Karpas-422 (cell line): ENCODE measurements around the gene POLA2. TPM values are rescaled to one million over a fixed set of nuclear protein-coding genes. Genes with fewer than 3 reads are reported as not detected.
"Not testable (repeated sequence)": the region's sequence is repeated elsewhere in the genome, so short reads cannot be mapped to it uniquely, and the experiment has no call there.

ENCODE experiments used
- DNase-seq: peaks from one replicate; pipeline ENCODE4 v3.0.0-alpha.2; 2015
- H2AFZ ChIP-seq: fragments of 200-600 bp; sonication (generic); 2 replicates; pipeline ENCODE4 v1.6.1; 2014; ENCODE audit warnings: antibody characterized with exemption, low read length, mixed read lengths
- H3K27ac ChIP-seq: fragments of 200-600 bp; sonication (generic); 2 replicates; pipeline ENCODE4 v1.5.1; 2014; ENCODE audit warnings: mild to moderate bottlenecking, low read length, moderate library complexity
- H3K27me3 ChIP-seq: fragments of 200-600 bp; sonication (generic); 2 replicates; pipeline ENCODE4 v1.6.1; 2014; ENCODE audit warnings: low read length, mixed read lengths
- H3K36me3 ChIP-seq: fragments of 200-600 bp; sonication (generic); 2 replicates; pipeline ENCODE4 v1.6.1; 2014; ENCODE audit warnings: low read length, mixed read lengths; ENCODE audit not compliant: insufficient read depth
- H3K4me1 ChIP-seq: fragments of 200-600 bp; sonication (generic); 2 replicates; pipeline ENCODE4 v1.6.1; 2014; ENCODE audit warnings: mild to moderate bottlenecking, low read length, mixed read lengths
- H3K4me2 ChIP-seq: fragments of 200-600 bp; sonication (generic); 2 replicates; pipeline ENCODE4 v1.6.1; 2014; ENCODE audit warnings: low read length, low read depth, mild to moderate bottlenecking; ENCODE audit not compliant: poor library complexity, severe bottlenecking
- H3K4me3 ChIP-seq: fragments of 200-600 bp; sonication (generic); 2 replicates; pipeline ENCODE4 v1.5.1; 2014; ENCODE audit warnings: mild to moderate bottlenecking, antibody characterized with exemption, low read length, mixed read lengths
- H3K79me2 ChIP-seq: fragments of 200-600 bp; sonication (generic); 2 replicates; pipeline ENCODE4 v1.6.1; 2014; ENCODE audit warnings: mild to moderate bottlenecking, low read length, mixed read lengths
- H3K9ac ChIP-seq: fragments of 200-600 bp; sonication (generic); 2 replicates; pipeline ENCODE4 v1.6.0; 2014; ENCODE audit warnings: low read length
- H3K9me2 ChIP-seq: fragments of 200-600 bp; sonication (generic), shearing (Covaris generic); replicated peaks from 2 replicates; pipeline ENCODE4 v1.6.0; 2014; ENCODE audit warnings: mild to moderate bottlenecking, low read length, moderate library complexity; ENCODE audit not compliant: insufficient read depth
- H3K9me3 ChIP-seq: fragments of 300-700, 200-600 bp; sonication (generic); 2 replicates; pipeline ENCODE4 v1.6.1; 2014; ENCODE audit warnings: low read length, mixed read lengths
- H4K20me1 ChIP-seq: fragments of 200-600 bp; sonication (generic); 2 replicates; pipeline ENCODE4 v1.6.1; 2014; ENCODE audit warnings: mild to moderate bottlenecking, antibody characterized with exemption, low read length, low read depth; ENCODE audit not compliant: insufficient read depth
- total RNA-seq: library from RNA; depleted of rRNA; stranded (reverse); fragments of >200 nt; shearing (Covaris generic); gene quantifications from 2 replicates; pipeline ENCODE4 v1.2.3, GENCODE V29; 2014; ENCODE audit warnings: low replicate concordance

The POLA2 gene
- total RNA-seq, 1 experiment from 2014 or later: 19.0 TPM

GRCh38 chr11:65262776-65263175, 1.0 kb downstream of the POLA2 start:
- H3K4me3 ChIP-seq: peak overlapping the region; percentile 77
- H3K9ac ChIP-seq: peak overlapping the region; percentile 93
- peak overlapping the region; percentile 89 for H3K4me2 ChIP-seq
- H4K20me1 ChIP-seq: no peaks in the 10 kb centered on the region
- no peak for DNase-seq
- no peak overlapping the region for H2AFZ ChIP-seq
- H3K79me2 ChIP-seq: peaks cover 49% of the 10 kb centered on the region
- peaks cover 34% of the 10 kb centered on the region for H3K4me1 ChIP-seq
- H3K27me3 ChIP-seq: no peaks in the 10 kb centered on the region
- H3K36me3 ChIP-seq: peaks cover 16% of the 10 kb centered on the region; the same call in 1 of the 2 replicates
- H3K27ac ChIP-seq: peak overlapping the region; percentile 78
- H3K9me2 ChIP-seq: no peaks in the 10 kb centered on the region
- no peaks in the 10 kb centered on the region for H3K9me3 ChIP-seq

DNA sequence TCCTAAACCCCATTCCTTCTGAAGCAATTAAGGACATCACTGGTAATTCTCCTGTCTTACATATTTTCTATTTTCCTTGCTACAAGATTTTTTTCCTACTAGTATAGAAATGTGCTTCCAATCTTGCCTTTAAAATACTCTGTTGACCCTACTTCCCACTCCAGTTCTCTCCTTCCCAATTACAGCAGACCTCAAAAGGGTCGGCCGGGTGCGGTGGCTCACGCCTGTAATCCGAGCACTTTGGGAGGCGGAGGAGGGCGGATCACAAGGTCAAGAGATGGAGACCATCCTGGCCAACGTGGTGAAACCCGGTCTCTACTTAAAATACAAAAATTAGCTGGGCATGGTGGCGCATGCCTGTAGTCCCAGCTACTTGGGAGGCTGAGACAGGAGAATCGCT, 3.0 kb downstream of the POLA2 start:
- not testable (repeated sequence) for H3K27ac ChIP-seq, H4K20me1 ChIP-seq, H2AFZ ChIP-seq, DNase-seq, H3K9me3 ChIP-seq, H3K4me2 ChIP-seq, H3K4me3 ChIP-seq, H3K9ac ChIP-seq, H3K27me3 ChIP-seq, H3K9me2 ChIP-seq
- Histone ChIP-seq H3K79me2 (peaks cover 49% of the 10 kb centered on the region), H3K4me1 (peaks cover 22% of the 10 kb centered on the region), H3K36me3 (peaks cover 23% of the 10 kb centered on the region; the same call in 1 of the 2 replicates)

DNA sequence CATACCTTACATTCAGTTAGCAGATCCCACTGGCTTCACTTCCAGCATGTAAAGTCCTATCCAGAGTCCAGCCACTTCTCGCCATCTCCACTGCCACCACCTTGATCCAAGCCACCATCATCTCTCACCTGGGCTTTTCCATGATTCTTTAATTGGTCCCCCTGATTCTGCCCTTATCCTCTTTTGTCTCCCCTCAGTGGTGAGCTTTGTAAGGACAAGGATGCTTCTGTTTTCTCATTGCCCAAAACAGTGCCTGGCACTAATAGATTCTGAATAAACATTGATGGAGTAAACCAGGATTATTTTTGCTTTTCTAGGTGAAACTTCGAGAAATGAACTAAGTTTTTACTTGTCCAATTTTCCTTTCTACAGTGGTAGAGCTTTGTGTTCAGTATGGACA, 4.4 kb downstream of the POLA2 start:
- no peak overlapping the region for H3K9ac ChIP-seq
- H3K4me3 ChIP-seq: no peak overlapping the region
- no peaks in the 10 kb centered on the region for H4K20me1 ChIP-seq
- no peak overlapping the region for H3K4me2 ChIP-seq
- H3K79me2 ChIP-seq: peaks cover 49% of the 10 kb centered on the region
- peaks cover 35% of the 10 kb centered on the region for H3K36me3 ChIP-seq
- H3K27ac ChIP-seq: no peak overlapping the region
- H3K27me3 ChIP-seq: no peaks in the 10 kb centered on the region
- H3K9me2 ChIP-seq: no peaks in the 10 kb centered on the region
- H2AFZ ChIP-seq: no peak overlapping the region
- no peaks in the 10 kb centered on the region for H3K9me3 ChIP-seq
- peaks cover 15% of the 10 kb centered on the region for H3K4me1 ChIP-seq
- no peak for DNase-seq

- H3K36me3 ChIP-seq: peaks cover 51% of the 10 kb centered on the region
- H3K27me3 ChIP-seq: no peaks in the 10 kb centered on the region
- H3K27ac ChIP-seq: no peak overlapping the region
- H4K20me1 ChIP-seq: no peaks in the 10 kb centered on the region
- no peak overlapping the region for H3K4me2 ChIP-seq
- no peak overlapping the region for H3K9ac ChIP-seq
- H3K4me3 ChIP-seq: no peak overlapping the region
- H3K79me2 ChIP-seq: peaks cover 2% of the 10 kb centered on the region; the same call in 1 of the 2 replicates
- no peaks in the 10 kb centered on the region for H3K9me3 ChIP-seq
- H3K9me2 ChIP-seq: no peaks in the 10 kb centered on the region
- peak; percentile 68 for DNase-seq
- H3K4me1 ChIP-seq: no peaks in the 10 kb centered on the region
- H2AFZ ChIP-seq: no peak overlapping the region
These were observed 13.2 kb downstream of the POLA2 start for GRCh38 chr11:65274735-65275682.

DNA sequence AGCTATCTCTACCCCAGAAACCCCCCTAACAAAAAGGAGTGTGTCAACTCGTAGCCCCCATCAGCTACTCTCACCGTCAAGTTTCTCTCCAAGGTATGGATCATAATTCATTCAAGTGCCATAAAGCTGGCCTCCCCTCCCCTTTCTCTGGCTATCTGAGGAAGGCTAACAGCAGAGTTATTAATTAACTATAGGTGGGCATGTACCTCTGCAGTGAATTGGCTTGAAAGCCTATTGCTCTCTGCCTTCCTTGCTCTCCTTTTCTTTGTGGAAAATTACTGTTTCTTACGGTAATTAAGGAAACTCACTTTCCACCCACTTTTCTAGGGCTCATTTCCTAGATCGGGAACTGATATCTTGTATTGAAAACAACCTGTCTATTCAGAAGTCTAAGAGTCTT, 14.1 kb downstream of the POLA2 start:
- H3K9me3 ChIP-seq: no peaks in the 10 kb centered on the region
- no peak overlapping the region for H2AFZ ChIP-seq
- H3K36me3 ChIP-seq: peaks cover 51% of the 10 kb centered on the region; the same call in 1 of the 2 replicates
- H3K9me2 ChIP-seq: no peaks in the 10 kb centered on the region
- no peak overlapping the region for H3K9ac ChIP-seq
- H3K4me2 ChIP-seq: no peak overlapping the region
- no peaks in the 10 kb centered on the region for H4K20me1 ChIP-seq
- H3K4me3 ChIP-seq: no peak overlapping the region
- no peaks in the 10 kb centered on the region for H3K27me3 ChIP-seq
- no peak for DNase-seq
- H3K4me1 ChIP-seq: no peaks in the 10 kb centered on the region
- H3K27ac ChIP-seq: no peak overlapping the region
- peaks cover 2% of the 10 kb centered on the region; the same call in 1 of the 2 replicates for H3K79me2 ChIP-seq

DNA sequence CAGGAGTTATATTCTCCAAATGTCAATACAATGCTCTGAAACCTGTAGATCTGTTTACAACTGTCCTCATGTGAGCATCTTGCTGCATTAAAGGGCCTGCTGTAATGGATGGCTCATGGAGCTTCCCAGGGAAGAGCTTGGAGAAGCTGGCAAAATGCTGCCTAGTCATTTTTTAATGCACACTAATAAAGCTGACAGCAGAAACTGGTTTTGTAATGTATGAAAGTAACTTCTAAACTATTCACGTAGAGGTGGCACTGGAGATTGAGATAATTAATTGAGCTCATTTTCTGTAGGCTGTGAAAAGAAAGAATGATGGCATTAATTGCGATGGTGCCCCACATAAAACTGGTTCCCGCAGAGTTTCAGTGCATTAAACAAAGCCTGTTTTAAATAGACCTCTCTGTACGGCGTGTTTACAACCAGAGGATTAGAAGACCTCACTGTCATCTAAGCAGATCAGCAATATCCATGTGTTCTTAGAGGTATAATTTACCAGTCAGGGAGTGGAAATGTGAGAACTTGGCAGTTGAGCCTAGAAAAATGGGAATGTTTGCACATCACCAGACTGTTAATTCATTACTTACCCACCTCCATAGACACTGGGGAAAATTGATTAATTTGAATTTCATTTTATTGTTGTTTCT, 16.0 kb downstream of the POLA2 start:
- Histone ChIP-seq H3K27me3 (no peaks in the 10 kb centered on the region), H2AFZ (no peak overlapping the region), H3K4me1 (no peaks in the 10 kb centered on the region), H3K9ac (no peak overlapping the region), H3K36me3 (peaks cover 61% of the 10 kb centered on the region), H3K27ac (no peak overlapping the region), H4K20me1 (no peaks in the 10 kb centered on the region), H3K4me3 (no peak overlapping the region), H3K9me2 (no peaks in the 10 kb centered on the region), H3K4me2 (no peak overlapping the region), H3K79me2 (peaks cover 2% of the 10 kb centered on the region; the same call in 1 of the 2 replicates), H3K9me3 (no peaks in the 10 kb centered on the region)
- no peak for DNase-seq

DNA sequence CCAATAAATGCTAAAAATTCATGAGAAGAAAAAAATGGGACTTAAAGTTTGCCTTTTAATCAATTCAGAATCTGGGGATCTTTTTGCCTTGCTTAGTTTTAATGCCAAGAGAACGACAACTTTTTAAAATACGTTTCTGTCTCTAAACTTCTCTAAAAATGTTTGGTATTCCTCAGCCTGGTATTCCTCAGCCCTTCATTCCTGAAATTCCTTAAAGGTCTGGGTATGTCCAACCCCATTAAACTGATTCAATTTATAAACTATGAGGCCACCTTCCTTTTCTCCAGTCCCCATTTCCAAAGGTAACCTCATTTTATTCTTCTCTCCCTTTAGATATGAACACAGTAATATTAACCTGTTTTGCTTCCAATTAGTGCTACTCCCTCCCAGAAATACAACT, 16.6 kb downstream of the POLA2 start:
- no peaks in the 10 kb centered on the region for H3K9me3 ChIP-seq
- peaks cover 2% of the 10 kb centered on the region; the same call in 1 of the 2 replicates for H3K79me2 ChIP-seq
- no peak for DNase-seq
- H3K27me3 ChIP-seq: no peaks in the 10 kb centered on the region
- peaks cover 62% of the 10 kb centered on the region for H3K36me3 ChIP-seq
- no peaks in the 10 kb centered on the region for H3K9me2 ChIP-seq
- H3K9ac ChIP-seq: no peak overlapping the region
- no peak overlapping the region for H3K27ac ChIP-seq
- H3K4me3 ChIP-seq: no peak overlapping the region
- H3K4me1 ChIP-seq: no peaks in the 10 kb centered on the region
- H2AFZ ChIP-seq: no peak overlapping the region
- no peak overlapping the region for H3K4me2 ChIP-seq
- H4K20me1 ChIP-seq: no peaks in the 10 kb centered on the region

DNA sequence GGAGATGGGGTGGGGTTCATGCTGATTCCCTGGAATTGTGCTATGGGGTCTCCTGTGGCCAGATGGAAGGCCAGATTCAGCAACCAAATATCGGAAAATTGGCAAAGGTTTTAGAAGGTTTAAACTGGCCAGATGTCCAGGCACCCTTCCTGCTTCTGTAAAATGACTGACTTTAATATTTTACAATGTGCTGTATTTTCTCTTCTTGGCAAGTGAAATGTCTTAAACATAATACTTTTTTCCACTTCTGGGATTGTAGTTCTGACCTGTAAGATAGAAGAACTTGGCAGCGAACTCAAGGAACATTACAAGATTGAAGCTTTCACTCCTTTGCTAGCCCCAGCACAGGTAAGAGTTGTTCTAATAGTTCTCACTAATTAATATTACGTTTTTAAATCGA, 17.5 kb downstream of the POLA2 start:
- Histone ChIP-seq H3K27me3 (no peaks in the 10 kb centered on the region), H3K4me3 (no peak overlapping the region), H3K9ac (no peak overlapping the region), H3K4me2 (no peak overlapping the region), H2AFZ (no peak overlapping the region), H3K4me1 (no peaks in the 10 kb centered on the region), H3K27ac (no peak overlapping the region), H3K79me2 (peaks cover 2% of the 10 kb centered on the region; the same call in 1 of the 2 replicates), H3K36me3 (peaks cover 62% of the 10 kb centered on the region), H3K9me2 (no peaks in the 10 kb centered on the region), H4K20me1 (no peaks in the 10 kb centered on the region), H3K9me3 (no peaks in the 10 kb centered on the region)
- DNase-seq: no peak
